CD4-positive, alpha-beta T cell treated with Interleukin-12 subunit alpha and Interleukin-12 subunit beta, for 1 hour (primary cell): ENCODE measurements around the gene ATF6.

Source experiments
- DNase-seq: peaks from one replicate; pipeline ENCODE4 v3.0.0-alpha.2; 2020

Gene ATF6

DNA sequence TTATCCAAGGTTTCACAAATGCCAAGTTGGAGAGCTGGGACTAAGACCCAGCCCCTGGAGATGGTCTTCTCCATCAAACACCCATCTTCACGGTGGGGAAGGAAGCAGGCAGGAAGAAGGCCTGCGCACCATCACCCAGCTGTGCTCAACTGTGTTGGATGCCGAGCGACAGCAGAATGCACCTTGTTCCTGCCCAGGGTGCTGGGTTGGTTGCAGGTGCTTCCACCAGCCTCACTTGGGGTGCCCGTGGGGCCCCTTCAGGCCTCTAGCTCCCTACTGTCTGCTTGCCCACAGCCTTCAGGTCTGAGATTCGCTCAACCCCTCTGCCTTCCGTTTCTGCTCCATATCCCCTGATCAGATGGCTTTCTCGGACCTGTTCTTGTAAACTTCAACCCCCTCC lies 215.0 kb downstream of the ATF6 start:
- no peak for DNase-seq

DNA sequence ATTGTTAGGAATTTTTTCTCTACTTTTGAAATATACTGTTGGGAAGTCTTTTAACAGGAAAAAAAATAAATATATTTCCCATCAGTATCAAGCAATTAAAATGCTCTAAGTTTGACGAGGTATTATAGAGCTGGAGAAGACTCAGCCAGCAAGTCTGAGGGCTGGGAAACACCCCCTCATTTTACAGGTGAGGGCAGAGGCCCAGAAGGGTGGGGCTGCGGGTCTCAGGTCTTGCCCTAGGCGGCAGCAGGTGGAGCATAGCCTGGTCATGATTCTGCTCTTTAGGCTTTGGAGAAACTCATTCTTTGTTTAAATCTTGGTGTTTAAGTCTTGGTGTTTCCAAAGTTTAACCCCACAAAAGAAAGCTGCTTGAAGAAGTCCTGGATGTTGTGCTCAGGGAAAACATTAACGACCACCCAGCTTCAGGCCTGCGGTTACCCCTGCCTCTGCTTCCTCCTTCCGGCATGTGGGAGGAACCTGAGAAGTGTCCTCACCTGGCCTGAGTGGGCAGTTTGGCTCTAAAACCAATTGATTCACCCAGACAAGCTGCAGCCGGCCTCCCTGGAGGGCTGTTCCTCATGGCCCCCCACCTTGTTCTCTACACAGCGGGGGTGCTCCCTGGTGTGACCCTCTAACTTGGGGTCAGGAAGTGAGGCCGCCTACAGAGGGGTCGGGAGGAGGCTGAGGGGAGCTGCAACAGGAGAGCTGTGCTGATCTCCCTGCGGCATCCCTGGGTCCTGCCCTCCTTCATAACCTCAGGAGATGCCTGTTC lies 215.8 kb downstream of the ATF6 start:
- DNase-seq = no peak

DNA sequence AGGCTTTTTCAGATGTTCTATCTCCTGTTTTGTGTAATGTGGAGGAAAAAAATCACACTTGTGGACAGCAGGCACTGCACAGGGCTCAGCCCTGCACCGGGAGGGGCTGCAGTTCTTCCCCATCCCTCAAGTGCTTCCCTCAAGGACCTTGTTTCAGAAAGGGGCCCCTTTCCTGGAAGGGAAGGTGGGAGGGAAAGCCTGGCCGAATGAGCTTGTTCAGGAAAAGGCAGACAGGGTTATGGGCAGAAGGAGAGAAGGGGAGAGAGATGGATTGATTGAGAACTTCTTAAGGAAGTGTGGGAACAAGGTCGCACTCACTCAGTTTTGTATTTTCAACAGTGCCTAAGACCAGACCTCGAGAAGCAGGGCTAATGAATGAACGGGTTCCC lies 216.4 kb downstream of the ATF6 start:
- DNase-seq = no peak

DNA sequence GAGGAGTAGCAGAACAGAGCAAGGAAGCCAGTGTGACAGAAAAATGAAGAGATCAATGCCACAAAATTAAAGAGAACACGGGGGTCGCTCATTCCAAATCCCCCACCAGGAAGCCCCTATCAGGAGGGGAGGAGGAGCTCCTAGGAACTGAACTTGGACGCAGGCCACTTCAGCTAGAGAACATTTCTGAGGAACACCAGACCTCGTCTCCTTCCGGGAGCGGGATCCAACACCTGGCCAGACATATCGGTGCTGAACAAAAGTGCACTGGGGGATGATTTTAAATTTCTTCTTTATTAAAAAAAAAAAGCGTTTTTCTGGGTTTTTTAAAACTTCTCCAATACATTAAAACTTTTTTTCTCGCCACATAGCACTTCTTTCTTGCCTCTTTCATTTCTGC lies 216.8 kb downstream of the ATF6 start:
- no peak for DNase-seq

DNA sequence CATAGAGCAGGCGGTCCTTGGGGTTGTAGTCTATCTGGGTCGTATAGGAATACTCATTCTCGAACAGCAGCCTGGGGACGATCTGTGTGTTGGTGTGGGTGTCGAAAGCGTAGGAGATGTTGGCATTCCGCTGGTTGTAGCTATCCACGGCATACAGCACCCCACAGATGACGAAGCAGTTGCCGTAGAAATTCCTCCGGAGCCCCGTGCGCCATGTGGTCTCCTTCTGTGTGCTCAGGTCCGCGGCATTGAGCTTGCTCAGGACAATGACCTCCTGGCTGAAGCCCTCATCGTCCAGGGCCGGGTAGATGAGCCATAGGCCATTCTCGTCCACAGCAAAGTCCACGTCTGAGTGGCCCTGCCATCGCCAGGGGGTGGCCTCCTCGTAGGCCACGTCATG lies 217.6 kb downstream of the ATF6 start:
- DNase-seq = no peak

DNA sequence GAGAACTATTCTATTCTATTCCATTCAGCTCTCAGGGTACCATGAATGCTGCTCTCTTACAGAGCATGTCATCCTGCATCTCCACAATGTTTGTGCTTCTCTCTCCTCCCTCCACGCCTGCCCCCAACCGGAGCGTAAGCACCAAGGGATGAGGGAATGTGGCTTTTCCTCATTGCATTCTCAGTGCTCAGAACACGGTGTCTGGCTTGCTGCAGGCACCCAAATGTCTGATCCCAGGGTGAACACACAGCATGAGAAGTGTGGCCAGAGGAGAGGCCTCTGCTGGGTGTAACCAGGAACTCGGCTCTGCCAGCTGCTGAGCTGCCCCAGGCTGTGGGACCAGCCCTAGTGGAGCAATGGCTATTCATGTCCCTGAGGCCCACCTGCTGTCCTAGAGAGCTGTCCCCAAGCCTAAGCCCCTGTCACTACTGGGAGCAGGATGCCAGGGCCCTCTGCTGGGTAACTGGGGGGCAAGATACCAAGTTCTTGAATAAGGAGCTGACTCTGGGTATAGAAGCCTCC lies 219.2 kb downstream of the ATF6 start:
- no peak for DNase-seq

DNA sequence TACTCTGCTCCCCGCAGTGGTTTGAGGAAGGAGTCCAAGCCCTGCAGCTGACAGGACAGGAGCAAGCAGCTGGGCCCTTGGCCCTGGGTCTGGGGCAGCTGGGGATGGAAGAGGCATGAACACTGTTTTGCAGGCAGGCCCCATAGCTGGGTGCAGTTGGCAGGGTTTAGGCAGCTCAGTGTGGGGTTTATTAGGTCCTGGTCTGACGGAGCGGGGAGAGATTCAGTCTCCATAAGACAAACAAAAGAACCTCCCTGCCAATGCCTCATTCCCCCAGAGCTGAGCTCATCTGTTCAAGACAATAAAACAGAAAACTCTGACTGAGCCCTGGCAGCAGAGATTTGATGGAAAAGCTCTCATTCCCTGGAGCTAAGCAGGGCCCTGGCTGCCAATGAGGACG lies 220.2 kb downstream of the ATF6 start:
- DNase-seq = no peak

DNA sequence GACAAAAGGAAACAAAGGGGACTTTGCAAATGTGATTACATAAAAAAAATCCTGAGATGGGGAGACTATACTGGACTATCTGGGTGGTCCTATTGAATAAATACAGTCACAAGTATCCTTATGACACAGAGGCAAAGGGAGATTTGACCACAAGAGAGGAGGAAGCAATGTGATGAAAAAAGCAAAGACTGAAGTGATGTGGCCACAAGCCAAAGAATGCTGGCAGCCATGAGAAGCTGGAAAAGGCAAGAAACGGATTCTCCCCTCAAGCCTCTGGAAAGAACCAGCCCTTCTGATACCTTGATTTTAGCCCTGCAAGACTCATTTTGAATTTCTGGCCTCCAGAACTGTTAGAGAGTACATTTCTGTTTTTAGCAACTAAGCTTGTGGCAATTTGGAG lies 221.2 kb downstream of the ATF6 start:
- DNase-seq = no peak

DNA sequence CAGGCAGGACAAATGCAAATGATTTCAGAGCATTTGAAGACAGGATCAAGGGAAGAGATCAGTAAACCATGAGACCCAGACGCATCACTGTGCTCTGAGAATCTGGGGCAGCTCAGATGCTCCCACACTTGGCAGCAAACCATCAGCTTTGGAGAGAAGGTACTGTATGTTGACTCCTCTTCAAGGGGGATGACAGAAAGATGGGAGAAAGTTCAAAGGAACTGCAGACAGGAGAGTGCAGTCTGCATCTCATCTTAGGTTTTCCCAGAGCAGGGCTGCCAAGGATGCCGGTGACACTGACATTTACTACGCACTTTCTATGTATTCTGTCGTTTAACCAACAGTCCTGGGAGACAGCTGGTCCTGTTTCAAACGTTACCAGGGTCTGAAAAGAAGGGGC lies 221.8 kb downstream of the ATF6 start:
- no peak for DNase-seq

DNA sequence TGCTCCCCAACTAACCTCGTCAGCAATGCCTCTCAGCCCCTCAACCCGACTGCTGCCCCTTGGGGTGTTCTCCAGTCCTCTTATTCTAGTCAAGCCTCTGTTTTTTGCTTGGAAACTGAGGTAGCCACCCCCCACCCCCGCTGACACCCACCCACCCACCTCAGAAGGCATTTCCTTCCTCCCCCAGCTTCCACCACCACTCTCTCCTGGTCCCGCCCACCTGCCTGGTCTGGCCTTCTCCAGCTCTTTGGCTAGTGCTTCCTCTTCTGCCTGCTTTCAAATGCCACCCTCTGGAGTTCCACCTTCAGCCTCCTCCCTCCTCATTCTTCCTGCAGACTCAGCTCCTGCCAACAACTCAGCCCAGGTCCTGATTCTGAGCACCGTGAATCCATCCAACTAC lies 222.3 kb downstream of the ATF6 start:
- DNase-seq = no peak

DNA sequence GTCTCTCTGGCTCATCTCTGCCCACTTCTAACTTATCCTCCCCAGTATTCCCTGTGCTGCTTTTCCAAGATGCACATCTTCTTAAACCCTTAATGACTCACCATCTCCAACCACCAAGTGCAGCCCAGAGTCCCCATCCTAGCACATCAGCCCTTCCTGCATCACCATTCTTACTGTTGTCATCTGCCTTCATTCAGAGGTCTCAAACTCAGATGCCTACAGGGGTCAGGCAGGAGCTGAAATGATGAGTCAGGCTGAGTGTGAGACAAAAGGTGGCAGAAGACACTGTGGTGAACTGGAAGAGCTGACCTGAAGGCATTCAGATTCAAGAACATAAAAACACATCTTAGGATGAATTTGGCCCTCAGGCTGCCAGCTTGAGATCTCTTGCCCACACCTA lies 223.0 kb downstream of the ATF6 start:
- DNase-seq = no peak

DNA sequence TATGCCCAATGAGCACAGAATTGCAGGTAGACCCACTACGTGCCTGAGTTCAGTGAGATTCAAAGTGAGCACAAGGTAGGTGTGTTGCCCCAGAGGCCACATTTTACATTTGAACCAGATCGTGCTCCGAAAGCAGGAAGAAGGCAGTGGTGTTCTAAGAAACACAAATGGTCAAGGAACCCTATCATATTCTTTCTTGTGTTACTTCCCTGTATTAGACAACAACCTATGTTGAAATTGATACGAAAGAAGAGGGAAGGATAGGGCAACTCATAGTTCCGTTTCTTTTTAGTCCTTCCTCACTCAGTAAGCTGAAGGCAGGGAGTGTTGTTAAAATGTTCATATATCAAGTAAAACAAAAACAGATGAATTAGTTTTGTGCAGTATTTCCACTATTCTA lies 223.7 kb downstream of the ATF6 start:
- DNase-seq = no peak

DNA sequence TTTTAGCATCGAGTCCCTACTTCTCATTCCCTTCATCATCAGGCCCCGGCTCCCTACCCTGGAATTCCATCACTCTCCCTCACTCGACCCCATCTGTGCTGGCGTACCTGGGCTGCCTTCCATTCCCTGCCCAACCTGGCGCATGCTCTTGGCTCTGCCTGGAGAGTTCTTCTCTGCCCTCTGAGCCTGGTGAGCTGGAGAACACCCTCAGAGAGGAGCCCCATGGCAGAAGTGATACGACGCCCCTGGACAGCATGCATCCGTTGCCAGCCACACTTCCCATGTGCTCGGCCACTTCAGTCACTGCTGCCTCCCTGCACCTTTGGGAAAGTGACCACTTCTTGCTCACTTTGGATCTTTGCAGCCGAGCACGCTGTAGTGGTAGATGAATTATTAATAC lies 227.5 kb downstream of the ATF6 start:
- no peak for DNase-seq

DNA sequence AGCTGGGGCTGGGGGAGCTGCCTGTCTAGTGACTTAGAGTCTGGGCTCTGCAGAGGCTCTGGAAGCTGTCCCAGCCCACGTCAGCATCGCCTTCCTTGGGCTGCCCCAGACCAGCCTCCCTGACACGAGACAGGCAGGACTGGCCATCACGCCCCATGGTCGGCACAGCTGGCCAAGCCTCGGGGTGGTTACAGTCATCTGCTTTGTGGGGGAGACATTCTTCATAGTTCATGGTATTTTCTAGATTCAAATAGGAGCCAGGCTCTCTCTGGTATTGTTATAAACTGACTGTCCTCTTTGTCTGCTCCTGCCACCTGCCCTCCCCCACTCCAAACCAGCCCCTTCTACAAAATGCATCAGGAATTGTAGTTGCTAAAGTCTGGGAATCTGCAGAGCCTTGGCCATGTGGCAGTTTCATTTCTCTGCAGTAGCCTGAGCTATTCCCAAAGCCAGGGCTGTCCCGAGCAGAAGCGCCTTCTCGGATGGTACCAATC lies 228.1 kb downstream of the ATF6 start:
- no peak for DNase-seq

DNA sequence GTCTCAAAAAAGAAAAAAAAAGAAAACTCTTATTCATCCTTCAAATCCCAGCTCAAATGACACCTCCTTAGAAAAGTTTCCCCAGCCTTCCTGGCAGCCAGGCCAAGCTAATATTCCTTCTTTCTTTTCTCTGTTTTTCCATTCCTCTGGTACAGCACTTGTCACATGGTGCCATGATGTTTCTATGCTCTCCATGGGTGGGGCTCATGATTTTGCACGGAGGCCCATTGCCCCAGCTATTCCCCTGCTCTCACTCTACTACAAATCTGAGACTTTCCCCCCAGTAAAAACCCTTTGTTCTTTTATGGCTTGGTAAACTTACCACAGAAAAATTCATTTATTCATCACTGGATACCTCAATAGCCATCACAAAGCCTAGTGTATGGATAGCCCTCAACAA lies 231.0 kb downstream of the ATF6 start:
- no peak for DNase-seq

DNA sequence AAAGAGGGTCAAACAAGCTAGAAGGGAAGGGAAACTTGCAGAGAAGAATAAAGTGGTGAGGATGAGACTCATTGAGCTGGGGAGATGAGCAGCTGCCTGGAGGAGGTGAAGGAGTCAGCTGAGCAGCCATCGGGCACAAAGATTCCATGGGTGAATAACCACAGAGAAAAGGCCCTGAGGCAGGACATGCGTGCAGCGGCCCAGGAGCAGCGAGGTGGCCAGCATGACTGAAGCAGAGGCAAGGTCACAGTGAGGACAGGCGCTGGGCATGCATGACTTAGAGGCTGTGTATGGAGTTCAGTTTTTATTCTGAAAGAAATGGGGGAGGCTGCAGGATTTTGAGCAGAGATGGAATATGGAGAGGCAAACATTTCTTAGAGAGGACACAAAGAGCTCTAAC lies 232.7 kb downstream of the ATF6 start:
- DNase-seq = no peak

DNA sequence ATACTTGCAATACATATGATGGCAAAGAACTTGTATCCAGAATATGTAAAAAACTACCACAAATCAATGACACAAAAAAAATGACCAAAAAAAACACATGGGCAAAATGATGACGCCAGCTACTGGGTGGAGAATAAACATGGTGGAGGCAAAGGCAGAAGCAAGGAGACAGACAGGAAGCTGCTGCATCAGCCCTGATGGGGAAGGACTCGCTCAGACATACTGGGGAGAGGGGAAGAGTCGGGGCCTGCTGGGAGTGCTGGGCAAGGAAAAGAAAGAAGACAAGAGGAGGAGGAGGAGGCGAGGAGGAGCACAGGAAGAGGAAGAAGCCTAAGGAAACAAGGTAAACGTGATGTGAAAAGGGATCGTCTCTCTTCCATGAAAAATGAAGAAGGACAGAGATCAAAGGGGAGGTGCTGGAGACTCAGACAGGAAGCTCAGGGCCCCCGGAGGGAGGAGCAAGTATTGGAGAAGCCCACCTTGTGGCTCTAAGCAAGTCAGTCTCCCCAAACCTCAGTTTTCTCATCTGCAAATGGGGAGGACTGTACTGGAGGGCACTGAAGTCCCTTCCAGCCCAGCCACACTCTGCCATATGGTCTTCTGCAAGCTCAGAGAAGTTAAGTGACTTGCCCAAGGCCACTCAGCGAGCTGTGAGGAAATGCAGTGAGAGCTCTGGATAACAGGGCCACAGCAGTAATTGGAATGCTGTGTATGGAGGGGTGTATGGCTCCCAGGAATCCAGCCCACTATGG lies 233.4 kb downstream of the ATF6 start:
- DNase-seq = no peak

DNA sequence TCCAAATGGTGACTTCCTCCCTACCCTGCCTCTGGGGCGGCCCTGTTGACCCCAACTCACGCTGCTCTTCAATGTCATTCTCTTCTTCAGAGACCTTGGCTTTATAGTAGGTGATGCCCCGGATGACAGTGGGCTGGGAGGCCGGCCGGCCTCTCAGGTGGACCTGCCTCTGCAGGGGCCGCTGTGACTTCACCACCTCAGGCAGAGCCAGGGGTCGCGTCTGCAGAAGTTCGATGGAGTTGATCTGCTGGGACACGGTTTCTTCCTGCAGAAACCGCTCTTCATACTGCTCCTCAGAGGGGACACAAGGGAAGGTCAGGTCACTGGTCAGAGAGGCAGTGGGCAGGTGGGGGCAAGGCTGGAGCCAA lies 233.9 kb downstream of the ATF6 start:
- no peak for DNase-seq

DNA sequence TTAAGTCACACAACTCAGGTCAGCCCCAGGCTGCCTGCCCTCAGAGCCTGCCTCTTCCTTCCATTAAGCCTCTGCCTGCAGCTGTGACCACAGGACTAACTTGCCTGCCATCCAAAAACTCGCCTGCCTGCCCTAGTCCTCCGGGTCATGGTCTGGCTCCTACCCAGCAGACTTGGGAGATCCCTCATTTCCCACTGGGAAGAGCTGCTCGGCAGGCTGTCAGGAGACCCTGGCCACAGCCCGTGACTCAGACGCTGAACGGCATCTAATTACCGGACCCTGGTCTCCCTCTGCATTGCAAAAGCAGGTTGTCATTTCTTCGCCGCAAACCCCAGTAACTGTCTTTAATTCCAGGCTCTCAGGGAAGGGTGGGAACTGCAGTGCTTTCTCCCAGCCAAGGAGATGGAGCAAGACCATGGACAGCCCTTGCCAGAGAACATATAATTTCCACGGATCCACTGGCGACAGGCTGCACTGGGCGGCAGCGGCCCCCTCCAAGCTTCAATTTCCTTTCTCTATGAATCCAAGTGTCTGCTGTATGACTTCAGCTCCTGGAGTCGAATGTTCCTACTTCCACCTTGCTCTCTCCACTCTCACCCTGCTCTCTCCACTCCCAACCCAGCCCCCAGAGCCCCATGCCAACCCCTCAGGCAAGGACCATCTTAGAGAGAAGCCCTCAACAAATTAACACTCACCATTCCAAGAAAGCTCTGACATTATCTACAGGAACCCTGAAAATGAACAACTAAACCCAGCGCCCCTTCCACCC lies 237.1 kb downstream of the ATF6 start:
- DNase-seq = no peak

DNA sequence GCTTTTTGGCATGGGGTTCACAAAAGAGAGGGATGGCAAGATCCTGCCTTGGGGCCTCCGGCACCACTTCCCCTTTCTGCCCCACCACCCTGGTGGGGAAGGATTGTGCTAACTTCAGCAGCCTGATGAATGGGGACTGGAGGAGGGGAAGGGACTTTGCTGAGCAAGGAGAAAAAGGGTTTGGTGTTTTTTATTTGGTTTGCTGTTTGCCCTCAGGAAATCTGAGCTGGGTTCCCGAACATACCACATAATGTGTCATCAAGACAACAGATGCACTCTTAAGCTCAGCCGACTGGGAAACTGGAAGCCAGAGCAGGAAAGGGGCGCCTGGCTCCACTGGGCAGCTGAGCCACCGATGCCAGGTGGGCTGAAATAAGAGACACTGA lies 237.7 kb downstream of the ATF6 start:
- DNase-seq = no peak

DNA sequence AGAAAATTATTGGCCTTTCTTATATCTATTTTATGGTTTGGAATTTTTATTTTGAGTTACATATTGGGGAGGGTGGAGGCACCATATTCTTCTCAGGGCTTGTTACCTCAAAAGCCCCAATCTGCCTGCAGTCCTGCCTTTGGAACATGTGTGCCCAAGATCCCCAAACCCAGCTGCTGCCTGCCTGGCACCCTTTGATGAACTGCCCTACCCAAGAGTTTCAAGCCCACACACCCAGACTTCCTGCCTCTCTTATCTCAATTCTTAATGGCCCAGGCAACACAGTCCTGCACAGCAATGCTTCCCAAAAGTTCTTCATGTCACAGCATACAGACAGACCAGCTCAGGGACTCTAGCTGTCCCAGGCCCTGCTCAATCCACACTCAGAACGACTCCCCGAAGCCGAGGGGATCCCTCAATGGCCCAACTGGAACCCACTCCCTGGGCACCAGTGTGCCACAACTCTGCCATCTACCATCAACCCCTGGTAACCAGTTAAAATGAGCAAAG lies 238.4 kb downstream of the ATF6 start:
- DNase-seq = no peak

DNA sequence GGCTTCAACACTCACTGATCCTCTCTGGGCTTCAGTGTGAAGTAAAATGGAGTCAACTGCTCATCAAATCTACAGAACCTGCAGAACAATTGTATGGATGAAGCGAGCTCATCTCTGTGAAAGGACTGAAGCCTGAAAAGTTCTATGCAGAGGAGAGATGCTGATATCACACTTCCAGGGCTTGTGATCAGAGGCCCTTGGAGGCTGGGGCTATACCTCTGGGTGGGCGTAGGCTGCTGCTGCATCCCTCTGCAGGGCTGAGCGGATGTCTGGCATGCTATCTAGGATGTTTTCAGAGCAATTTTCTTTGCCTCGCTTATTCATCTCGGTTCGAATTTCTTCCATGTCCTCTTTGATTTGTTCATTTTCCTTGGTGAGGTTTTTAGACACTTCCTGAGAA lies 240.0 kb downstream of the ATF6 start:
- no peak for DNase-seq

DNA sequence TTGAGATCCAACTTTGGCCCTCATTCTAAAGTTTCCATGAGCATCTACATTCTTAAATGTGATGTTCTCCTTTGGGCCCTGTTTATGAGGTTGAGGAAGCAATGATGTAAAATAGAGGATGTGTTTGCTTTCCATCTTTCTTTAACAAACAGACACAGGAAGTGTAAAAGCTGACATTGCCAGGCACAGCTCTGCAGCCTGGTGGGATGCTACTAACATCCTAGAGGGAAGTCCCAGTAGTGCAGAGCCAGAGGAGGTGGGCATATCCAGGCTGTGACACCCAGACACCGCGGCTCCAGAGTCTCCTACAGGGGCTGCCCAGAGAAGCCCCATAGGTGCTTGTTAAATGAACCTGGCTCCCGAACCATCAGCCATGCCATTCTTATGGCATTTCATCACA lies 241.3 kb downstream of the ATF6 start:
- DNase-seq = no peak

DNA sequence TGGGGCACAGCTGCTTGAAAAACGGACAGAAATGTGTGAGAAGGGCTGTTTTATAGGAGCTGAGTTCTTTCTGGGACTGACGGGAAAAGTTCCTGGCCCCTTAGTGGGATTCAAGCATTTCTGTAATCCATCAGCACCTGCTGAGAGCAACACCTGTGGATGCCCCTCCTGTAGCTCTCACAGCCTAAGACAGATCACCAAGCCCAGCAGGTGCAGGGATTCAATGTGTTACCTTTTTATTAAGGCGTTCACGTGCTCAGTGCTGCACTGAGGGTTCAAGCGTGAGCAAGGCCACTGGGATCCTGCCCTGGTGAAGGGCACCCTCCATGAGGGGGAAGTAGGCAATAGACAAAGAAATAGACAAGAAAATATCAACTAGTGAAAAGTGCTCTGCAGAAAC lies 242.7 kb downstream of the ATF6 start:
- DNase-seq = no peak
